SW480 (cell line): ENCODE results near the gene LHX1.
A peak's percentile ranks its signal among the peaks of the same experiment; 100 is the strongest.

ENCODE experiments used
- DNase-seq: peaks from one replicate; pipeline ENCODE4 v3.0.0-alpha.2; 2016; ENCODE audit warnings: low spot score

LHX1 gene

GRCh38 chr17:36937001-36937958 is at the start of gene LHX1:
Gene LHX1, plus strand, starts transcription at chr17:36937475. Its CDS starts 723 bp downstream, at chr17:36938198.
- DNase-seq: no peak

GRCh38 chr17:36888236-36888951 is 48.9 kb upstream of the LHX1 start:
- DNase-seq: no peak

GRCh38 chr17:36889770-36890349 is 47.4 kb upstream of the LHX1 start:
- DNase-seq: no peak

GRCh38 chr17:36890398-36891168 is 46.7 kb upstream of the LHX1 start:
- no peak for DNase-seq

GRCh38 chr17:36892112-36892838 is 45.0 kb upstream of the LHX1 start:
- DNase-seq: peak; percentile 54

- DNase-seq: no peak
Measured at GRCh38 chr17:36894177-36894576, 43.1 kb upstream of the LHX1 start.

- no peak for DNase-seq
Measured at GRCh38 chr17:36894925-36895324, 42.4 kb upstream of the LHX1 start.

- DNase-seq: no peak
Measured at GRCh38 chr17:36899250-36900159, 37.8 kb upstream of the LHX1 start.

GRCh38 chr17:36900160-36900512 is 37.1 kb upstream of the LHX1 start:
- no peak for DNase-seq

- DNase-seq: peak; percentile 61
Measured at GRCh38 chr17:36901506-36901905, 35.8 kb upstream of the LHX1 start.

GRCh38 chr17:36907407-36907806 is 29.9 kb upstream of the LHX1 start:
- DNase-seq: no peak

- no peak for DNase-seq
Measured at GRCh38 chr17:36910513-36910912, 26.8 kb upstream of the LHX1 start.

GRCh38 chr17:36911001-36911400 is 26.3 kb upstream of the LHX1 start:
- DNase-seq: no peak

GRCh38 chr17:36913132-36913531 is 24.1 kb upstream of the LHX1 start:
- DNase-seq: no peak

- DNase-seq: peak; percentile 55
Measured at GRCh38 chr17:36918211-36918691, 19.0 kb upstream of the LHX1 start.

GRCh38 chr17:36919407-36919968 is 17.8 kb upstream of the LHX1 start:
- no peak for DNase-seq

GRCh38 chr17:36920032-36921005 is 17.0 kb upstream of the LHX1 start:
- peak; percentile 65 for DNase-seq

GRCh38 chr17:36921095-36921851 is 16.0 kb upstream of the LHX1 start:
- peak; percentile 94 for DNase-seq
